Hematopoietic multipotent progenitor cell treated with erythropoietin and hydrocortisone succinate and interleukin-3 and kit ligand, for 6 days (in vitro differentiated cells): ENCODE results near the gene CD8A.
"Not testable (repeated sequence)": the region's sequence is repeated elsewhere in the genome, so short reads cannot be mapped to it uniquely, and the experiment has no call there.

Experiments used
- DNase-seq: peaks from one replicate; pipeline ENCODE4 v3.0.0-alpha.2; 2015

CD8A gene

GRCh38 chr2:86775338-86775737 is 15.4 kb downstream of the CD8A start:
- DNase-seq, result no peak

- no peak for DNase-seq
Measured at GRCh38 chr2:86774862-86775261, 15.9 kb downstream of the CD8A start.

GRCh38 chr2:86772611-86773010 is 18.1 kb downstream of the CD8A start:
- no peak for DNase-seq

GRCh38 chr2:86770816-86771301 is 19.9 kb downstream of the CD8A start:
- no peak for DNase-seq

GRCh38 chr2:86769838-86770237 is 20.9 kb downstream of the CD8A start:
- no peak for DNase-seq

- no peak for DNase-seq
Measured at GRCh38 chr2:86768189-86768949, 22.3 kb downstream of the CD8A start.

- DNase-seq, result no peak
Measured at GRCh38 chr2:86765310-86765695, 25.4 kb downstream of the CD8A start.

- DNase-seq, result peak; percentile 76
Measured at GRCh38 chr2:86764661-86765309, 25.9 kb downstream of the CD8A start.

- no peak for DNase-seq
Measured at GRCh38 chr2:86760371-86760770, 30.3 kb downstream of the CD8A start.

GRCh38 chr2:86758405-86758804 is 32.3 kb downstream of the CD8A start:
- no peak for DNase-seq

- no peak for DNase-seq
Measured at GRCh38 chr2:86753606-86754005, 37.1 kb downstream of the CD8A start.

GRCh38 chr2:86752934-86753333 is 37.8 kb downstream of the CD8A start:
- no peak for DNase-seq

- no peak for DNase-seq
Measured at GRCh38 chr2:86751778-86752177, 38.9 kb downstream of the CD8A start.

GRCh38 chr2:86750240-86750839 is 40.4 kb downstream of the CD8A start:
- DNase-seq, result peak; percentile 20

GRCh38 chr2:86747711-86748639 is 42.7 kb downstream of the CD8A start:
- DNase-seq, result peak; percentile 47

GRCh38 chr2:86746939-86747338 is 43.8 kb downstream of the CD8A start:
- no peak for DNase-seq

- no peak for DNase-seq
Measured at GRCh38 chr2:86744152-86744551, 46.6 kb downstream of the CD8A start.

- peak; percentile 20 for DNase-seq
Measured at GRCh38 chr2:86741889-86742498, 48.7 kb downstream of the CD8A start.

- not testable (repeated sequence) for DNase-seq
Measured at GRCh38 chr2:86739889-86740288, 50.8 kb downstream of the CD8A start.

- not testable (repeated sequence) for DNase-seq
Measured at GRCh38 chr2:86739485-86739884, 51.2 kb downstream of the CD8A start.

- not testable (repeated sequence) for DNase-seq
Measured at GRCh38 chr2:86734896-86735295, 55.8 kb downstream of the CD8A start.
